Glutamatergic neuron (in vitro differentiated cells): Measurements from ENCODE around the gene AKR1C1. TPM values are rescaled to one million over a fixed set of nuclear protein-coding genes. Genes with fewer than 3 reads are reported as not detected.
"Not testable (repeated sequence)": the region's sequence is repeated elsewhere in the genome, so short reads cannot be mapped to it uniquely, and the experiment has no call there.

Experiments
- DNase-seq: peaks from one replicate; pipeline ENCODE4 v3.0.0; 2022
- H3K27ac Mint-ChIP-seq: one replicate; pipeline ENCODE4 v1.8.0; 2020; ENCODE audit warnings: mild to moderate bottlenecking, mixed read lengths, inconsistent platforms; ENCODE audit not compliant: unreplicated experiment
- H3K27me3 Mint-ChIP-seq: one replicate; pipeline ENCODE4 v1.8.0; 2020; ENCODE audit warnings: mild to moderate bottlenecking, moderate library complexity, mixed read lengths, inconsistent platforms; ENCODE audit not compliant: unreplicated experiment
- H3K36me3 Mint-ChIP-seq: one replicate; pipeline ENCODE4 v1.8.0; 2020; ENCODE audit warnings: mild to moderate bottlenecking, mixed read lengths, inconsistent platforms; ENCODE audit not compliant: unreplicated experiment
- H3K4me1 Mint-ChIP-seq: one replicate; pipeline ENCODE4 v1.8.0; 2020; ENCODE audit warnings: mild to moderate bottlenecking, low read depth, mixed read lengths, inconsistent platforms; ENCODE audit not compliant: unreplicated experiment
- H3K4me3 Mint-ChIP-seq: one replicate; pipeline ENCODE4 v1.8.0; 2020; ENCODE audit warnings: mild to moderate bottlenecking, mixed read lengths, inconsistent platforms; ENCODE audit not compliant: unreplicated experiment
- H3K9me3 Mint-ChIP-seq: one replicate; pipeline ENCODE4 v1.8.0; 2020; ENCODE audit warnings: mild to moderate bottlenecking, moderate library complexity, mixed read lengths, inconsistent platforms; ENCODE audit not compliant: unreplicated experiment
- total RNA-seq: library from RNA; stranded (reverse); fragmentation: NEBNext Ultra II Directional; extraction: Animal tissue kit (Norgen Biotek cat#: 25700); gene quantifications from one replicate; pipeline ENCODE4 v1.2.1, GENCODE V29; 2021; ENCODE audit not compliant: unreplicated experiment
- TF ChIP-seq, protein P1 (sequence below): fragments of 200-600 bp; sonication (generic); IDR thresholded peaks from one replicate; pipeline ENCODE4 v1.5.0; 2021; ENCODE audit not compliant: partially characterized antibody, unreplicated experiment

AKR1C1 gene
- total RNA-seq, 1 donor from 2014 or later, result 24.7 TPM

DNA sequence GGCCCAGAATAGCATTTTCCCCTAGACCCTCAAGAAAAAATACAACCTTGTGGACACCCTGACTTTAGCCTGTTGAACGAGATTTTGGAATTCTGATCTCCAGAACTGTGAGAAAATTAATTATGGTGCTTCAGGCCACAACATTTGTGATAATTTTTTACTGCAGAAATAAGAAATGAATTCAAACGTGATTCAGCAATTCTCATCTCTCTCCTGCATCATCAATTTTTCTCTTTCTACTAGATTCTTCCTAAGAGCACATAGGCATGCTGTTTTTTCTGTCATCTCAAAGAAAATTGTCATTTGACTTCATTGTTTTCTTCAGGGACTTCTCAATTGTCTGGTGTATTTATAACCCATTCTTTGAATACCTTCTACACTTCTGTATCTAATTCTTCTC is 49.4 kb downstream of the AKR1C1 start:
- Mint-ChIP-seq H3K4me1 (no peaks in the 10 kb centered on the region), H3K27ac (no peak overlapping the region), H3K36me3 (no peaks in the 10 kb centered on the region), H3K9me3 (peaks cover 2% of the 10 kb centered on the region), H3K27me3 (no peaks in the 10 kb centered on the region), H3K4me3 (no peak overlapping the region)
- TF ChIP-seq, protein P1, sequence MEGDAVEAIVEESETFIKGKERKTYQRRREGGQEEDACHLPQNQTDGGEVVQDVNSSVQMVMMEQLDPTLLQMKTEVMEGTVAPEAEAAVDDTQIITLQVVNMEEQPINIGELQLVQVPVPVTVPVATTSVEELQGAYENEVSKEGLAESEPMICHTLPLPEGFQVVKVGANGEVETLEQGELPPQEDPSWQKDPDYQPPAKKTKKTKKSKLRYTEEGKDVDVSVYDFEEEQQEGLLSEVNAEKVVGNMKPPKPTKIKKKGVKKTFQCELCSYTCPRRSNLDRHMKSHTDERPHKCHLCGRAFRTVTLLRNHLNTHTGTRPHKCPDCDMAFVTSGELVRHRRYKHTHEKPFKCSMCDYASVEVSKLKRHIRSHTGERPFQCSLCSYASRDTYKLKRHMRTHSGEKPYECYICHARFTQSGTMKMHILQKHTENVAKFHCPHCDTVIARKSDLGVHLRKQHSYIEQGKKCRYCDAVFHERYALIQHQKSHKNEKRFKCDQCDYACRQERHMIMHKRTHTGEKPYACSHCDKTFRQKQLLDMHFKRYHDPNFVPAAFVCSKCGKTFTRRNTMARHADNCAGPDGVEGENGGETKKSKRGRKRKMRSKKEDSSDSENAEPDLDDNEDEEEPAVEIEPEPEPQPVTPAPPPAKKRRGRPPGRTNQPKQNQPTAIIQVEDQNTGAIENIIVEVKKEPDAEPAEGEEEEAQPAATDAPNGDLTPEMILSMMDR, result no peak
- DNase-seq, result no peak

DNA sequence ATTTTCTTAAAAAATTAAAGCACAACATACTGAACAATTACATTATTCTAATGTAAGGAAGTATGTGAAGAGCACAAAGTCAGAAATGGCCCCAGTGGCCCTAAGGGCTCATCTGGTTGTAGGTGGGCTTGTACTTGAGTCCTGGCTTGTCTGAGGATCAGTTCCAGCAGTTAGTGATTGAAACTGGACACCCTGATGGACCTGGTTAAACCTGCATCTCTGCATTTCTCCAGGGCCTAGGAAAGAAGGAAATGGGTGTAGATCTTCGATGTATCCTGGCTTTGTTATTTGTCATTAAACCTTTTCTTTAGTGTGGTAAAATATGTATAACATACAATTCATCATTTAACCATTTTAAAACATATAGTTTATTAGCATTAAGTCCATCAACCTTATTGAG is 50.2 kb downstream of the AKR1C1 start:
- DNase-seq, result no peak
- H3K4me1 Mint-ChIP-seq, result no peaks in the 10 kb centered on the region
- peaks cover 2% of the 10 kb centered on the region for H3K9me3 Mint-ChIP-seq
- no peaks in the 10 kb centered on the region for H3K27me3 Mint-ChIP-seq
- TF ChIP-seq, protein P1, result no peak
- H3K27ac Mint-ChIP-seq, result no peak overlapping the region
- H3K36me3 Mint-ChIP-seq, result no peaks in the 10 kb centered on the region
- no peak overlapping the region for H3K4me3 Mint-ChIP-seq

DNA sequence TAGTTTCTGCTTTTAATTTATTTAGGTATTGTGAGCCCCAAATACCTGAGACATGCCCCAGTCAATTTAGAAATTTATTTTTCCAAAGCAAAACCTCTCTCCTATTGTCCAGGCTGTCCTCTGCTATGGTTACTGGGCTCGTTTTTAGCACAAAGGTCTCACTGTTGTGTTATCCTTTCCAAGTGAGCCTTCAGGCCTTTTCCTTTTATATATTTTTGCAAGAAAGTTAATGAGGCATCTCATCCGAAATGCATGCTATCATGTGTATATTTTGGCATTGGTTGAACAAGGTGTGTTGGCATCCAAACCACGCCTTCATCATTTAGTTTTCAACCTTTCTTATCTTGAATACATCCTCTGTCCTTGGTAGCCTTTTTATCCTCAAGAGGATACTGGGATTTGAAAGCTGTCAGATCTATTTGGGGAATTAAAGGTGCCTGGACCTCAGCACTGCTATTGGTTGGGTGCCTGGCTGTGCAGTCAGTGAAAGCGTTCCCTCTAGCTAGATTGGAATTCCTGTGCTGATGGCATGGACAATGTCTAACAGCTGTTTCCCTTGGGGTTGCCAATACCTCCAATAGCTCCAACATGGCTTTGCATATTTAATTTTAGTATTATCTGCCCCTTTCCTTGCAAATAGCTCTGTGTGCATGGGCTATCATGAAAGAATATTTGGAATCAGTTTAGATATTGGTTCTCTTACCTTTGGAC is 51.1 kb downstream of the AKR1C1 start:
- H3K27ac Mint-ChIP-seq, H3K27me3 Mint-ChIP-seq, H3K4me3 Mint-ChIP-seq, H3K9me3 Mint-ChIP-seq, H3K4me1 Mint-ChIP-seq, DNase-seq, H3K36me3 Mint-ChIP-seq: not testable (repeated sequence)

DNA sequence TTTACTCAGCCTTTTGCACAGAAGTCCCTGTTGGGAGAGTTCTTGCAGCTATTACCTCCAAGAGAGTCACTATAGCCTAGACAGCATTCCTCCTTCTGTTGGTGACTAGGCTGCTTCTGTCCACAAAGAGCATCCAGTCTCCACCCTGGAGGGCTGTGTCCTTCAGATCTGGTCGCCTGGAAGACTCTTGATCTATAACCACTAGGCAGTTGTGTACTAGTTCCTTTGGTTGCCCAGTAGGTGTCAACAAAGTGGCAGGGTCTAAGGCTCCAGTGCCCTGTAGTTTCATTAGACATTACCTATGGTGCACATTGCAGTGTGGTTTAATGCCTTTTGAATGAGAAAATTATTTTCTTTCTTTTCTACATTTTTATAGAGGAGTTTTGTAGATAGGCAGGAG is 51.7 kb downstream of the AKR1C1 start:
- peaks cover 2% of the 10 kb centered on the region for H3K9me3 Mint-ChIP-seq
- H3K27me3 Mint-ChIP-seq, result no peaks in the 10 kb centered on the region
- TF ChIP-seq, protein P1, result no peak
- no peak overlapping the region for H3K27ac Mint-ChIP-seq
- H3K36me3 Mint-ChIP-seq, result no peaks in the 10 kb centered on the region
- H3K4me3 Mint-ChIP-seq, result no peak overlapping the region
- no peak for DNase-seq
- H3K4me1 Mint-ChIP-seq, result no peaks in the 10 kb centered on the region

DNA sequence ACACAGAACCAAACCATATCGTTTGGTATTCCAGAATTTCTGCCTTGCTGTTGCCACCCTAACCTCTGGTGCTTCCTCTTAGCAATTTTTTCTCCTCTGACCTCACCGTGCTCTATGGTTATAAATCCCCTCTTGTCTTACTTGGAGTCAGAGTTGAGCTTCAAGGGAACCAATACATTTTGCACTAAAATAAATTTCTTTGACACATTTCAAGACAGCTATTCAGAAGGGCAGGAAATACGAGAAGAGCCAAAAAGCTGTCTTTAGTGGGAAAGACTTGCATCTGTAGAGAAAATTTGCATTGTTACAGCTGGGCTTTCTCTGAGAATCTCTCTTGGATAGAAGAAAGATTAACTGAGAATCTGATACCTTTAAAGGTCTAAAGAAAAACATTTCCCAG is 54.9 kb downstream of the AKR1C1 start:
- TF ChIP-seq, protein P1, result no peak
- Mint-ChIP-seq H3K4me3 (no peak overlapping the region), H3K9me3 (peaks cover 2% of the 10 kb centered on the region), H3K27ac (no peak overlapping the region), H3K36me3 (no peaks in the 10 kb centered on the region), H3K4me1 (no peaks in the 10 kb centered on the region), H3K27me3 (peaks cover 2% of the 10 kb centered on the region)
- no peak for DNase-seq

DNA sequence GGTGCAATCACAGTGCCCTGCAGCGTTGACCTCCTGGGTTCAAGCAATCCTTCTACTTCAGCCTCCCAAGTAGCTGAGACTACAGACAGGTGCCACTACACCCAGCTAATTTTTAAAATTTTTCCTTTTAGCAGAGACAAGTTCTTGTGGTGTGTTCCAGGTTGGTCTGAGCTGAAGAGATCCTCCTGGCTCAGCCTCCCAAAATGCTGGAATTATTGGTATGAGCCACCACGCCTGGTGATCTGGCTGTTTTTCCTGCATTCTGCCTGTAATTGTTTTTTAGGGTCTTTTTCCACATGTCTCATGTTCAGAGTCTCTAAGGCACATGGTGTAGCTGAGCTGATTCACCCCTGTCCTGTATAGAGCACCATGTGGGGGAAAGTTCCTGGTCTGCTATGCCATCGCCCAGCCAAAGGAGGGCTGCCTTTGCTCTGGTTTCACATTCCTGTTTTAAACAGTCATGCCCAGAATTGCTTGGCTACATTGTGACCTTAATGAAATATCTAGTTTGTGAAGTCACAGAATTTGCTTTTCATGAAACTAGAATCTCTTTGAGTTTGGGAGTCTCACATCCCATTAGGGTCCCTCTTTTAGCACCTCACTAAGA is 55.6 kb downstream of the AKR1C1 start:
- H3K9me3 Mint-ChIP-seq, H3K4me1 Mint-ChIP-seq, DNase-seq, H3K27ac Mint-ChIP-seq, H3K4me3 Mint-ChIP-seq, H3K27me3 Mint-ChIP-seq, H3K36me3 Mint-ChIP-seq: not testable (repeated sequence)

DNA sequence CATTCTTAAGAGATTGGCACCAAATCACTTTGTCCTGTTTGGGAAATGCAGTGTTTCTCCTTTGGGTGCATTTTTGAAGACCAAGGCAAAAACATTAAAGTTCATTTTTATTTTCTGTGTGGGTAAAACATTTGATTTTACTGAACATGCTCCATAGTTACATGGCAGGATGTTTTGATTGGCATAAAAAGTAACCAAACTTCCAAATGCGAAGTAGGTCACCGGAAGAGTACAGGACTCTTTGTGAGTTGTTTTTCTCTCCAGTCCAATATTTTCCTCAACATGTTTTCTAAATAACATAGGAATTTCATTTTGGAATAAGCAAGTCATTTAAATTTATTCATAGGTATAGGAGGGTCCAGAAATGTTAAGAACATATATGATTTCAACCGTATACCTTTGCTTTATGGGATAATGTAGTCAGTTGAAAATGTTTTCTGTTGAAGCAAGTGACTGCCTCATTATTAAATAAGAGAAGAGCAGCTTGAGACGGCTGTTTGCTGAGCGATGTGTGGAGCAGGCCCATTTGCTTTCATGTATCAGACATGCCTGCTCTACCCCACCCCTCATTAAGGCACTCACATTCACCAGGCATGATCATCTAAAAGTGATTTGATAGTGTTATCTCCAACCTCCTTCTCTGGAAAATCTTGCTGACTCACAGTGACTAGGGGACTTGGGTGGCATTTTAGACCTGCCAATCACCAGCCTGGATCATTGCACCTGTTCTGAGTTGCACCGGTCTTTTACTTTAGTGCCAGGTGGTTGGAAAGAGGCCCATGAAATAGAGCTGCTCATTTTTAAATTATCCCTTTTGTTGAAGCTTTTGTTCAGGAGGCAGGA is 56.8 kb downstream of the AKR1C1 start:
- not testable (repeated sequence) for H3K36me3 Mint-ChIP-seq, H3K4me1 Mint-ChIP-seq, DNase-seq, H3K27ac Mint-ChIP-seq, H3K4me3 Mint-ChIP-seq, H3K9me3 Mint-ChIP-seq, H3K27me3 Mint-ChIP-seq
